Endodermal cell (in vitro differentiated cells): Measurements from ENCODE around the gene NEK10. TPM values are rescaled to one million over a fixed set of nuclear protein-coding genes. Genes with fewer than 3 reads are reported as not detected.

Experiments
- DNase-seq: peaks from one replicate; pipeline ENCODE4 v3.0.0-alpha.2; 2017
- H3K27ac ChIP-seq: 2 replicates; pipeline ENCODE4 v1.5.1; 2013; ENCODE audit warnings: mild to moderate bottlenecking, low read depth, low read length, moderate library complexity
- H3K27me3 ChIP-seq: 2 replicates; pipeline ENCODE4 v1.6.1; 2013; ENCODE audit warnings: mild to moderate bottlenecking, low read length, moderate library complexity; ENCODE audit not compliant: insufficient read depth, control insufficient read depth, poor library complexity, severe bottlenecking
- H3K36me3 ChIP-seq: 2 replicates; pipeline ENCODE4 v1.7.0; 2013; ENCODE audit warnings: mild to moderate bottlenecking, low read length, moderate library complexity; ENCODE audit not compliant: control insufficient read depth, insufficient read depth
- H3K4me1 ChIP-seq: one replicate; pipeline ENCODE4 v1.7.0; 2013; ENCODE audit warnings: low read length; ENCODE audit not compliant: control insufficient read depth, insufficient read depth
- H3K4me3 ChIP-seq: 2 replicates; pipeline ENCODE4 v1.5.1; 2013; ENCODE audit warnings: mild to moderate bottlenecking, low read length, moderate library complexity
- H3K9ac ChIP-seq: 2 replicates; pipeline ENCODE4 v1.6.1; 2013; ENCODE audit warnings: mild to moderate bottlenecking, low read length, moderate library complexity; ENCODE audit not compliant: poor library complexity, severe bottlenecking; ENCODE audit errors: extremely low read depth
- H3K9me3 ChIP-seq: 2 replicates; pipeline ENCODE4 v1.6.1; 2013; ENCODE audit warnings: mild to moderate bottlenecking, low read length, moderate library complexity; ENCODE audit not compliant: control insufficient read depth
- H3K27ac Mint-ChIP-seq: 2 replicates; pipeline ENCODE4 v1.8.0; 2020; ENCODE audit warnings: mixed read lengths
- H3K27me3 Mint-ChIP-seq: 2 replicates; pipeline ENCODE4 v1.8.0; 2021; ENCODE audit warnings: mild to moderate bottlenecking, mixed read lengths; ENCODE audit not compliant: insufficient read depth
- H3K36me3 Mint-ChIP-seq: 2 replicates; pipeline ENCODE4 v1.8.0; 2020; ENCODE audit warnings: low read depth, mixed read lengths
- H3K4me1 Mint-ChIP-seq: 2 replicates; pipeline ENCODE4 v1.8.0; 2020; ENCODE audit warnings: mixed read lengths
- H3K4me3 Mint-ChIP-seq: 2 replicates; pipeline ENCODE4 v1.8.0; 2020; ENCODE audit warnings: mild to moderate bottlenecking, moderate library complexity, mixed read lengths
- H3K9me3 Mint-ChIP-seq: 2 replicates; pipeline ENCODE4 v1.8.0; 2020; ENCODE audit warnings: mild to moderate bottlenecking, mixed read lengths
- CTCF ChIP-seq: fragments of 200-600 bp; sonication (generic); conservative IDR thresholded peaks from 2 replicates; pipeline ENCODE4 v1.5.0; 2021; ENCODE audit warnings: antibody characterized with exemption, mild to moderate bottlenecking
- WGBS, 2 experiments: methylation state at CpG; one replicate each; pipeline versions ENCODE4 v1.1.5 to v1.1.7; 2013; ENCODE audit warnings: missing lambda C conversion rate in 2 of 2, mixed read lengths in 1 of 2; ENCODE audit not compliant: insufficient coverage in 1 of 2, insufficient read length in 1 of 2; 5-methylcytosine and 5-hydroxymethylcytosine counted together
- total RNA-seq, 2 donors: library from RNA; stranded (reverse); fragmentation: NEBNext Ultra II Directional in 1 of 2; extraction: Animal tissue kit (Norgen Biotek cat#: 25700) in 1 of 2; gene quantifications; 2 replicates in 1 of 2; 3 replicates in 1 of 2; pipeline ENCODE4 v1.2.1, GENCODE V29; 2021

The NEK10 gene
- total RNA-seq, 2 donors from 2014 or later, result 1.3 to 2.4 TPM

- no peaks in the 10 kb centered on the region for H3K27me3 Mint-ChIP-seq
- DNase-seq, result no peak
- Histone ChIP-seq H3K9me3 (peaks cover 11% of the 10 kb centered on the region), H3K4me3 (no peak overlapping the region), H3K9ac (no peak overlapping the region), H3K27ac (no peak overlapping the region), H3K4me1 (no peaks in the 10 kb centered on the region), H3K27me3 (no peaks in the 10 kb centered on the region), H3K36me3 (no peaks in the 10 kb centered on the region)
- H3K9me3 Mint-ChIP-seq, result peaks cover 11% of the 10 kb centered on the region
- H3K4me3 Mint-ChIP-seq, result no peak overlapping the region
- WGBS, 2 experiments, result 91 to 96% methylated on average over 3 of the region's 3 CpGs
- H3K27ac Mint-ChIP-seq, result no peak overlapping the region
- H3K36me3 Mint-ChIP-seq, result no peaks in the 10 kb centered on the region
- no peak for TF ChIP-seq CTCF
- no peaks in the 10 kb centered on the region for H3K4me1 Mint-ChIP-seq
Observed at GRCh38 chr3:27145719-27146118, 223.5 kb downstream of the NEK10 start.

- H3K27ac Mint-ChIP-seq, result no peak overlapping the region
- peak; percentile 49 for DNase-seq
- Histone ChIP-seq H3K9me3 (peaks cover 11% of the 10 kb centered on the region), H3K9ac (no peak overlapping the region), H3K27me3 (no peaks in the 10 kb centered on the region), H3K36me3 (no peaks in the 10 kb centered on the region), H3K4me1 (no peaks in the 10 kb centered on the region), H3K27ac (no peak overlapping the region), H3K4me3 (no peak overlapping the region)
- peaks cover 11% of the 10 kb centered on the region for H3K9me3 Mint-ChIP-seq
- no peak overlapping the region for H3K4me3 Mint-ChIP-seq
- peak; percentile 68 for TF ChIP-seq CTCF
- H3K36me3 Mint-ChIP-seq, result no peaks in the 10 kb centered on the region
- H3K4me1 Mint-ChIP-seq, result no peaks in the 10 kb centered on the region
- no peaks in the 10 kb centered on the region for H3K27me3 Mint-ChIP-seq
Observed at GRCh38 chr3:27141668-27142067, 227.5 kb downstream of the NEK10 start.

GRCh38 chr3:27138562-27138961, 230.6 kb downstream of the NEK10 start:
- Histone ChIP-seq H3K27me3 (no peaks in the 10 kb centered on the region), H3K27ac (no peak overlapping the region), H3K9ac (no peak overlapping the region), H3K4me3 (no peak overlapping the region), H3K4me1 (no peaks in the 10 kb centered on the region), H3K36me3 (no peaks in the 10 kb centered on the region), H3K9me3 (peaks cover 11% of the 10 kb centered on the region)
- Mint-ChIP-seq H3K4me1 (no peaks in the 10 kb centered on the region), H3K36me3 (no peaks in the 10 kb centered on the region), H3K27me3 (no peaks in the 10 kb centered on the region), H3K4me3 (no peak overlapping the region), H3K9me3 (peaks cover 11% of the 10 kb centered on the region), H3K27ac (no peak overlapping the region)
- no peak for DNase-seq
- TF ChIP-seq CTCF, result no peak
